Measurements from ENCODE around the gene SRRT.

The SRRT gene

DNA sequence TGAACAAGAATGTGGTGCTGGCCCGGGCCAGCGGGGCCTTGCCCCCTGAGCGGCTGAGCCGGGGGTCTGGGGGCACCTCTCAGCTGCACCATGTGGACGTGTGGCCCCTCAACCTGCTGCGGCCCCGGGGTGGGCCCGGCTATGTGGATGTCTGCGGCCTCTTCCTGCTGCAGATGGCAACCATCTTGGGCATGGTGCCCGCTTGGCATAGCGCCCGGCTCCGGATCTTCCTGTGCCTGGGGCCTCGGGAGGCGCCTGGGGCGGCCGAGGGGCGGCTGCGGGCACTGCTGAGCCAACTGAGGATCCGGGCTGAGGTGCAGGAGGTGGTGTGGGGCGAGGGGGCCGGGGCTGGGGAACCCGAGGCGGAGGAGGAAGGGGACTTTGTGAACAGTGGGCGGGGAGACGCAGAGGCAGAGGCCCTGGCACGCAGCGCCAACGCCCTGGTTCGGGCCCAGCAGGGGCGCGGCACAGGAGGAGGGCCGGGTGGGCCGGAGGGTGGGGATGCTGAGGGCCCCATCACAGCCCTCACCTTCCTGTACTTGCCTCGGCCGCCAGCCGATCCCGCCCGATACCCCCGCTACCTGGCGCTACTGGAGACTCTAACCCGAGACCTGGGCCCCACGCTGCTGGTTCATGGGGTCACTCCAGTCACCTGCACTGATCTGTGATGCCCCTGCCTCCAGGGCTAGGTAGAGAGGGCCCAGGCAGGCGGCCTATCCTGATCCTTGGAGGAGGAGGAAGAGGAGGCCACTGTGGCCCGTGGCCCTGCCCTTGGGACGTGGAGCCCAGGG lies 8.8 kb upstream of the SRRT start:
- H3K4me1 ChIP-seq (ENCODE audit: insufficient read depth, low read length, severe bottlenecking) = peaks cover 33% of the 10 kb centered on the region
- no peaks in the 10 kb centered on the region for H3K9me2 ChIP-seq (ENCODE audit: low read depth, low read length)
- no peak overlapping the region for H2AFZ ChIP-seq (ENCODE audit: low read length)
- H3K27me3 ChIP-seq (ENCODE audit: insufficient read depth, low read length) = no peaks in the 10 kb centered on the region
- H3K27ac ChIP-seq (ENCODE audit: low read depth, low read length, poor library complexity, severe bottlenecking) = no peak overlapping the region
- H3K4me3 ChIP-seq (ENCODE audit: low read depth, low read length, poor library complexity, severe bottlenecking) = no peak overlapping the region
- H3K9ac ChIP-seq (ENCODE audit: low read length) = no peak overlapping the region; the same call in 1 of the 2 replicates
- H3K9me3 ChIP-seq (ENCODE audit: low read length) = no peaks in the 10 kb centered on the region
- no peaks in the 10 kb centered on the region for H4K20me1 ChIP-seq (ENCODE audit: insufficient read depth, low read length)
- peaks cover 14% of the 10 kb centered on the region for H3K36me3 ChIP-seq (ENCODE audit: insufficient read depth, low read length)
- H3K79me2 ChIP-seq (ENCODE audit: insufficient read depth, low read length) = no peaks in the 10 kb centered on the region
- H3K4me2 ChIP-seq (ENCODE audit: low read length) = peak overlapping the region; percentile 58; the same call in 1 of the 2 replicates
- TF ChIP-seq EZH2 (IDR thresholded peaks at IDR 0.05; ENCODE audit: borderline replicate concordance, low read length) = no peak
- TF ChIP-seq, protein P1, sequence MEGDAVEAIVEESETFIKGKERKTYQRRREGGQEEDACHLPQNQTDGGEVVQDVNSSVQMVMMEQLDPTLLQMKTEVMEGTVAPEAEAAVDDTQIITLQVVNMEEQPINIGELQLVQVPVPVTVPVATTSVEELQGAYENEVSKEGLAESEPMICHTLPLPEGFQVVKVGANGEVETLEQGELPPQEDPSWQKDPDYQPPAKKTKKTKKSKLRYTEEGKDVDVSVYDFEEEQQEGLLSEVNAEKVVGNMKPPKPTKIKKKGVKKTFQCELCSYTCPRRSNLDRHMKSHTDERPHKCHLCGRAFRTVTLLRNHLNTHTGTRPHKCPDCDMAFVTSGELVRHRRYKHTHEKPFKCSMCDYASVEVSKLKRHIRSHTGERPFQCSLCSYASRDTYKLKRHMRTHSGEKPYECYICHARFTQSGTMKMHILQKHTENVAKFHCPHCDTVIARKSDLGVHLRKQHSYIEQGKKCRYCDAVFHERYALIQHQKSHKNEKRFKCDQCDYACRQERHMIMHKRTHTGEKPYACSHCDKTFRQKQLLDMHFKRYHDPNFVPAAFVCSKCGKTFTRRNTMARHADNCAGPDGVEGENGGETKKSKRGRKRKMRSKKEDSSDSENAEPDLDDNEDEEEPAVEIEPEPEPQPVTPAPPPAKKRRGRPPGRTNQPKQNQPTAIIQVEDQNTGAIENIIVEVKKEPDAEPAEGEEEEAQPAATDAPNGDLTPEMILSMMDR (IDR thresholded peaks at IDR 0.05; ENCODE audit: low read length) = no peak
- no peaks in the 10 kb centered on the region for H3F3A ChIP-seq (ENCODE audit: insufficient read depth, low read length)

DNA sequence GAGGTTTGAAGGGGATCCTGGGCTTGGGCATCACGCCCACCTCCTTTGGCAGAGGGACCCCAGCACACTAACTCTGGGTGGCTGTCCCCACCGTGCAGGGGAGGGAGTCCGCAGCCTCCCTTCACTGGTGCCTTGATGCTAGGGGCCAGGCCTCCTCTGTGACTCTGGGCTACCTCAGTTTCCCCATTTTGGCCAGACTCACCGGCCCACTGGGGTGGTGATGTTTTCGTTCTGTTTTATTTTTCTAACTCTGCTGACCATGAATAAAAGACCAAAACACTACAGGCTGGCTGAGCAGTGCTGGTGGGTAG lies 8.2 kb upstream of the SRRT start:
- Histone ChIP-seq H3K27me3 (ENCODE audit: insufficient read depth, low read length) (no peaks in the 10 kb centered on the region), H3K9me2 (ENCODE audit: low read depth, low read length) (no peaks in the 10 kb centered on the region), H3K4me3 (ENCODE audit: low read depth, low read length, poor library complexity, severe bottlenecking) (peak overlapping the region; percentile 49), H3K9me3 (ENCODE audit: low read length) (no peaks in the 10 kb centered on the region), H2AFZ (ENCODE audit: low read length) (no peak overlapping the region), H3K4me2 (ENCODE audit: low read length) (peak overlapping the region; percentile 58), H3K9ac (ENCODE audit: low read length) (peak overlapping the region; percentile 58), H4K20me1 (ENCODE audit: insufficient read depth, low read length) (no peaks in the 10 kb centered on the region), H3K79me2 (ENCODE audit: insufficient read depth, low read length) (no peaks in the 10 kb centered on the region), H3F3A (ENCODE audit: insufficient read depth, low read length) (no peaks in the 10 kb centered on the region), H3K27ac (ENCODE audit: low read depth, low read length, poor library complexity, severe bottlenecking) (no peak overlapping the region), H3K36me3 (ENCODE audit: insufficient read depth, low read length) (peaks cover 11% of the 10 kb centered on the region), H3K4me1 (ENCODE audit: insufficient read depth, low read length, severe bottlenecking) (peaks cover 27% of the 10 kb centered on the region)
- TF ChIP-seq, protein P1 (IDR thresholded peaks at IDR 0.05; ENCODE audit: low read length) = no peak
- no peak for TF ChIP-seq EZH2 (IDR thresholded peaks at IDR 0.05; ENCODE audit: borderline replicate concordance, low read length)

DNA sequence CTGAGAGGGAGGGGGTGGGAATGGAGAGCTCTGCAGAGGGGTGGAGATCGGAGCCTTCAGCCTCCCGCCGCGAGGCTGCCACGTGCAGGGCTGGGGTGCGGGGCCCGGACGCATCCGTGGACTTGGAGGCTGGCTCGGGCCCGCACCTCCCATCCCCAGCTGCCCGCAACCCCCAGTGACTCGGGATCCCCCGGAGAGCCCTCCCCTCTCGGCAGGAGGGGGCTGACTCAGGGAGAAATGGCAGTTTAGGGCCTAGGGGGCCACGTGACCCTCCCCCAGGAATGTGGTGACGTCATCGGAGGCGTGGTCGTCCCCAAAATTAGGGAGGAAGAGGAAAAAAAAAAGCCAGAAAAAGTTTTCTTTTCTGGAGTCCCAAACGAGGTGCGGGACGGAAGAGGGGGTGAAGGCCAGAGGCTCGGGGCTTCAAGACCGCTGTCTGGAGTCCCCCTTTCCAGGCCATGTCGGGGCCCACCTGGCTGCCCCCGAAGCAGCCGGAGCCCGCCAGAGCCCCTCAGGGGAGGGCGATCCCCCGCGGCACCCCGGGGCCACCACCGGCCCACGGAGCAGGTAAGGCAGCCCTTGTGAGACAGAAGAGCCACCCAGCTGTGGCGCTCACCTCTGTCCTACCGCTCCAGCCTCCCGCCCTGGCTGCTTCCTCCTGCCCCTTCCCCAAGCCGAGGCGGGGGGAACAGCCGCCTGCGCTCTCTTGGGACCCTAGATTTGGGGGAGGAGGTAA lies 7.7 kb upstream of the SRRT start, which contains the start of gene TRIP6:
TRIP6 (plus strand) TSS at position 348 of the 736 bp plus-strand sequence; CDS start at position 459, 111 bp downstream.
- Histone ChIP-seq H3K4me3 (ENCODE audit: low read depth, low read length, poor library complexity, severe bottlenecking) (peak within 1 kb of the TSS; percentile 49), H3K79me2 (ENCODE audit: insufficient read depth, low read length) (no peaks in the 10 kb centered on the region), H3K27me3 (ENCODE audit: insufficient read depth, low read length) (no peaks in the 10 kb centered on the region), H4K20me1 (ENCODE audit: insufficient read depth, low read length) (no peaks in the 10 kb centered on the region), H3K9me3 (ENCODE audit: low read length) (no peaks in the 10 kb centered on the region), H2AFZ (ENCODE audit: low read length) (no peak within 1 kb of the TSS), H3K36me3 (ENCODE audit: insufficient read depth, low read length) (peaks cover 11% of the 10 kb centered on the region), H3K4me1 (ENCODE audit: insufficient read depth, low read length, severe bottlenecking) (peaks cover 27% of the 10 kb centered on the region), H3K27ac (ENCODE audit: low read depth, low read length, poor library complexity, severe bottlenecking) (peak within 1 kb of the TSS; percentile 6), H3K9ac (ENCODE audit: low read length) (peak within 1 kb of the TSS; percentile 58), H3F3A (ENCODE audit: insufficient read depth, low read length) (no peaks in the 10 kb centered on the region), H3K9me2 (ENCODE audit: low read depth, low read length) (no peaks in the 10 kb centered on the region), H3K4me2 (ENCODE audit: low read length) (peak within 1 kb of the TSS; percentile 58)
- TF ChIP-seq, protein P1 (IDR thresholded peaks at IDR 0.05; ENCODE audit: low read length) = no peak
- TF ChIP-seq EZH2 (IDR thresholded peaks at IDR 0.05; ENCODE audit: borderline replicate concordance, low read length) = no peak

Data from OCI-LY1 (cell line).